PC-3 (cell line): Measurements from ENCODE around the gene JPH4. TPM values are rescaled to one million over a fixed set of nuclear protein-coding genes. Genes with fewer than 3 reads are reported as not detected.

Source experiments
- ATAC-seq: fragments of 200-7000 bp; cut with Tn5 transposase; 2 replicates; pipeline ENCODE4 v1.9.1; 2020; ENCODE audit warnings: mild to moderate bottlenecking, moderate library complexity
- BruUV-seq: library from RNA; stranded (reverse); fragments of 400-500 nt; replicated peaks from 2 replicates; lab custom pipeline; 2021; lab: Mats Ljungman, UMichigan
- CTCF ChIA-PET: fragments of 300-600 bp; sonication (Branson Sonifier 250); formaldehyde crosslinking; loops from one replicate; lab custom pipeline; 2022; ENCODE audit warnings: antibody characterized with exemption; lab: Charles Lee
- POLR2A ChIA-PET: fragments of 300-600 bp; sonication (Branson Sonifier 250); formaldehyde crosslinking; loops from one replicate; lab custom pipeline; 2022; ENCODE audit warnings: antibody characterized with exemption; ENCODE audit not compliant: unreplicated experiment; lab: Charles Lee
- DNase-seq: peaks from one replicate; pipeline ENCODE4 v3.0.0-alpha.2; 2015
- H2AFZ ChIP-seq: fragments of 300-600 bp; sonication (generic); 2 replicates; pipeline ENCODE4 v1.6.0; 2016; ENCODE audit warnings: antibody characterized with exemption, low read length
- H3F3A ChIP-seq: fragments of 300-600 bp; sonication (generic); one replicate; pipeline ENCODE4 v1.6.0; 2017; ENCODE audit warnings: antibody characterized with exemption, low read length, control low read depth, mild to moderate bottlenecking; ENCODE audit not compliant: unreplicated experiment
- H3K27ac ChIP-seq: fragments of 300-600 bp; sonication (generic); 2 replicates; pipeline ENCODE4 v1.5.1; 2016; ENCODE audit warnings: mild to moderate bottlenecking, low read length
- H3K27me3 ChIP-seq: fragments of 300-600 bp; sonication (generic); 2 replicates; pipeline ENCODE4 v1.6.1; 2016; ENCODE audit warnings: low read length, mixed read lengths
- H3K36me3 ChIP-seq: fragments of 300-600 bp; sonication (generic); 2 replicates; pipeline ENCODE4 v1.6.1; 2016; ENCODE audit warnings: low read depth, mixed run types, low read length, mixed read lengths
- H3K4me1 ChIP-seq: fragments of 300-600 bp; sonication (generic); 2 replicates; pipeline ENCODE4 v1.5.1; 2016; ENCODE audit warnings: low read length; ENCODE audit not compliant: insufficient read depth
- H3K4me2 ChIP-seq: fragments of 300-600 bp; sonication (generic); 2 replicates; pipeline ENCODE4 v1.6.0; 2016; ENCODE audit warnings: low read length
- H3K4me3 ChIP-seq: fragments of 300-600 bp; sonication (generic); 2 replicates; pipeline ENCODE4 v1.5.1; 2016; ENCODE audit warnings: mild to moderate bottlenecking, low read length, mixed read lengths
- H3K79me2 ChIP-seq: fragments of 300-600 bp; sonication (generic); 2 replicates; pipeline ENCODE4 v1.6.1; 2017; ENCODE audit warnings: low read length, mixed read lengths
- H3K9ac ChIP-seq: fragments of 300-600 bp; sonication (generic); 2 replicates; pipeline ENCODE4 v1.6.0; 2016; ENCODE audit warnings: mild to moderate bottlenecking, low read length
- H3K9me2 ChIP-seq: fragments of 300-600 bp; sonication (generic); replicated peaks from 2 replicates; pipeline ENCODE4 v1.6.1; 2016; ENCODE audit warnings: mixed run types, low read length, mixed read lengths
- H3K9me3 ChIP-seq: fragments of 300-600 bp; sonication (generic); 2 replicates; pipeline ENCODE4 v1.6.1; 2016; ENCODE audit warnings: low read length, mixed read lengths
- H4K20me1 ChIP-seq: fragments of 300-600 bp; sonication (generic); 2 replicates; pipeline ENCODE4 v1.6.1; 2016; ENCODE audit warnings: low read length, mixed read lengths
- EZH2 ChIP-seq: fragments of 300-600 bp; sonication (generic); IDR thresholded peaks from one replicate; pipeline ENCODE4 v1.6.1; 2017; ENCODE audit warnings: antibody characterized with exemption, mild to moderate bottlenecking, low read length; ENCODE audit not compliant: unreplicated experiment
- EZH2phosphoT487 ChIP-seq: fragments of 300-600 bp; sonication (generic); IDR thresholded peaks from 2 replicates; pipeline ENCODE4 v1.6.1; 2018; ENCODE audit warnings: mild to moderate bottlenecking, antibody characterized with exemption, low read length, borderline replicate concordance
- intact Hi-C: fragments of 100-400 bp; cut with micrococcal nuclease; formaldehyde crosslinking; loops from 2 replicates; pipeline ENCODE4 v1.9.0; 2023
- total RNA-seq: library from RNA; depleted of rRNA; stranded (reverse); fragments of >200 nt; gene quantifications from 2 replicates; pipeline ENCODE4 v1.2.3, GENCODE V29; 2014
- TF ChIP-seq, protein P1 (sequence below): fragments of 300-600 bp; sonication (generic); conservative IDR thresholded peaks from 2 replicates; pipeline ENCODE4 v1.5.1; 2017; ENCODE audit warnings: antibody characterized with exemption, low read depth, mild to moderate bottlenecking, low read length

JPH4 gene
- total RNA-seq, 1 experiment from 2014 or later: not detected

DNA sequence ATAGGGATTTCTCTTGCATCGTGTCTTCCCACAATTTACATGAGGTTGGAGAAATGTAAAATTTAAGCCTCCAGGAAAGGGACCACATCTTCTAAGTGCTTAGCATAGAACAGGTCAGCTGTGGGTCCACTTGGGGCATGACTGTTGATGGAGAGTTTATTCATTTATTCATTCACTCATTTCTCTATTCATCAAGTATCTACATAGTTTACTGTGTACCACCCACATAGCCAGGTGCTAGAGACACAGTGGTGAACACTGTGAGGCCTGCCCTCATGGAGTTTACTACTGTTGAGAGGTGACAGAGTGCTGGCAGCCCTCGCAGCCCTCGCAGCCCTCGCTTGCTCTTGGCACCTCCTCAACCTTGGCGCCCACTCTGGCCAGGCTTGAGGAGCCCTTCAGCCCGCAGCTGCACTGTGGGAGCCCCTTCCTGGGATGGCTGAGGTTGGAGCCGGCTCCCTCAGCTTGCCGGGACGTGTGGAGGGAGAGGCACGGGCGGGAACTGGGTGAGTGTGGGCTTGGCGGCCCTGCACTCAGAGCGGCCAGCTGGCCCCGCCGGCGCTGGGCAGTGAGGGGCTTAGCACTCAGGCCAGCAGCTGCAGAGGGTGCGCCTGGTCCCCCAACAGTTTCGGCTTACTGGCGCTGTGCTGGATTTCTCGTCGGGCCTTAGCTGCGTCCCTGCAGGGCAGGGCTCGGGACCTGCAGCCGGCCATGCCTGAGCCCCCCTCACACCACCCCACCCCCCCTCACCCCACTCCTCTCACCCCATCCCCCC is 1.7 kb upstream of the JPH4 start:
- Histone ChIP-seq H3K27ac (no peak overlapping the region), H3K4me1 (no peaks in the 10 kb centered on the region), H3K9me2 (no peaks in the 10 kb centered on the region), H3K79me2 (no peaks in the 10 kb centered on the region), H3K36me3 (no peaks in the 10 kb centered on the region), H3K27me3 (peaks cover 30% of the 10 kb centered on the region), H3K4me2 (no peak overlapping the region), H4K20me1 (no peaks in the 10 kb centered on the region), H3F3A (no peaks in the 10 kb centered on the region), H3K9me3 (no peaks in the 10 kb centered on the region), H2AFZ (no peak overlapping the region), H3K9ac (no peak overlapping the region), H3K4me3 (no peak overlapping the region)
- POLR2A ChIA-PET: no interaction called here
- ATAC-seq: no peak
- CTCF ChIA-PET: interaction anchor here (0.7 kb wide), 1 partner anchor 19 kb away, joined by 4 read pairs; no protein-coding TSS in a partner anchor
- no peak for DNase-seq
- intact Hi-C loops: no loop called here
- no TSS peak for BruUV-seq
- TF ChIP-seq EZH2phosphoT487: no peak
- no peak for TF ChIP-seq EZH2
- TF ChIP-seq, protein P1, sequence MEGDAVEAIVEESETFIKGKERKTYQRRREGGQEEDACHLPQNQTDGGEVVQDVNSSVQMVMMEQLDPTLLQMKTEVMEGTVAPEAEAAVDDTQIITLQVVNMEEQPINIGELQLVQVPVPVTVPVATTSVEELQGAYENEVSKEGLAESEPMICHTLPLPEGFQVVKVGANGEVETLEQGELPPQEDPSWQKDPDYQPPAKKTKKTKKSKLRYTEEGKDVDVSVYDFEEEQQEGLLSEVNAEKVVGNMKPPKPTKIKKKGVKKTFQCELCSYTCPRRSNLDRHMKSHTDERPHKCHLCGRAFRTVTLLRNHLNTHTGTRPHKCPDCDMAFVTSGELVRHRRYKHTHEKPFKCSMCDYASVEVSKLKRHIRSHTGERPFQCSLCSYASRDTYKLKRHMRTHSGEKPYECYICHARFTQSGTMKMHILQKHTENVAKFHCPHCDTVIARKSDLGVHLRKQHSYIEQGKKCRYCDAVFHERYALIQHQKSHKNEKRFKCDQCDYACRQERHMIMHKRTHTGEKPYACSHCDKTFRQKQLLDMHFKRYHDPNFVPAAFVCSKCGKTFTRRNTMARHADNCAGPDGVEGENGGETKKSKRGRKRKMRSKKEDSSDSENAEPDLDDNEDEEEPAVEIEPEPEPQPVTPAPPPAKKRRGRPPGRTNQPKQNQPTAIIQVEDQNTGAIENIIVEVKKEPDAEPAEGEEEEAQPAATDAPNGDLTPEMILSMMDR: no peak

GRCh38 chr14:23579739-23580138 is 1.1 kb upstream of the JPH4 start:
- Histone ChIP-seq H3K79me2 (no peaks in the 10 kb centered on the region), H3K9me2 (no peaks in the 10 kb centered on the region), H3K4me1 (no peaks in the 10 kb centered on the region), H3K27me3 (peaks cover 30% of the 10 kb centered on the region), H4K20me1 (no peaks in the 10 kb centered on the region), H3K4me2 (no peak overlapping the region), H3K27ac (no peak overlapping the region), H3F3A (no peaks in the 10 kb centered on the region), H2AFZ (no peak overlapping the region), H3K9ac (no peak overlapping the region), H3K4me3 (no peak overlapping the region), H3K36me3 (no peaks in the 10 kb centered on the region), H3K9me3 (no peaks in the 10 kb centered on the region)
- CTCF ChIA-PET: interaction anchor here (0.7 kb wide), 1 partner anchor 18 kb away, joined by 4 read pairs; no protein-coding TSS in a partner anchor
- no peak for ATAC-seq
- BruUV-seq: no TSS peak
- DNase-seq: no peak
- intact Hi-C loops: no loop called here
- TF ChIP-seq EZH2 (no peak), EZH2phosphoT487 (no peak)
- TF ChIP-seq, protein P1: no peak
- POLR2A ChIA-PET: no interaction called here

DNA sequence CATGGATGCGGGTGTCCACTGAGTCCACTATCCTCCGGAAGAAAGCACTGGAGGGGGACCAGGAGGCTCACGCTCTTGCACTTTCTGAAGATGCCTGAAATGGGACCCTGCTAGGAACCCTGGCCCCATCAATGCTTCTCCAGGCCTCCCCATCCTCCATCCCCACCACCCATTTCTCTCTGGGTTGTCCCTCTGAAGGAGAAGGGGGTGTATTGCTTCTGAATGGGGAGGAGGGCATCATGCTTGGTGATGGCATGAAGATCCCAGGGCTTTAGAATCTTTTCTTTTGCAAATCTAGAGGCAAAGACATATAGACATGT is 681 bp upstream of the JPH4 start:
- BruUV-seq: no TSS peak
- Histone ChIP-seq H2AFZ (no peak overlapping the region), H3K27ac (no peak overlapping the region), H3K9me2 (no peaks in the 10 kb centered on the region), H3K27me3 (peaks cover 30% of the 10 kb centered on the region), H3K79me2 (no peaks in the 10 kb centered on the region), H3K36me3 (no peaks in the 10 kb centered on the region), H3F3A (no peaks in the 10 kb centered on the region), H3K9ac (no peak overlapping the region), H3K9me3 (no peaks in the 10 kb centered on the region), H3K4me1 (no peaks in the 10 kb centered on the region), H3K4me3 (no peak overlapping the region), H3K4me2 (no peak overlapping the region), H4K20me1 (no peaks in the 10 kb centered on the region)
- TF ChIP-seq, protein P1: no peak
- no peak for TF ChIP-seq EZH2
- no peak for TF ChIP-seq EZH2phosphoT487
- ATAC-seq: no peak
- intact Hi-C loops: no loop called here
- DNase-seq: no peak
- ChIA-PET CTCF (no interaction called here), POLR2A (no interaction called here)
